Naive thymus-derived CD4-positive, alpha-beta T cell (primary cell): ENCODE results near the gene SANBR. TPM values are rescaled to one million over a fixed set of nuclear protein-coding genes. Genes with fewer than 3 reads are reported as not detected.

Source experiments
- ATAC-seq: fragments of 150-1000 bp; cut with Tn5 transposase; 2 replicates; pipeline ENCODE4 v1.10.0; 2021; ENCODE audit warnings: mild to moderate bottlenecking, moderate library complexity
- CTCF ChIA-PET: fragments of 350-600 bp; sonication (Branson Sonifier 250); formaldehyde crosslinking; loops from one replicate; lab custom pipeline; 2021; ENCODE audit warnings: antibody characterized with exemption; lab: Charles Lee
- POLR2A ChIA-PET: fragments of 350-600 bp; sonication (Branson Sonifier 250); formaldehyde crosslinking; loops from one replicate; lab custom pipeline; 2021; ENCODE audit warnings: antibody characterized with exemption, inconsistent platforms; lab: Charles Lee
- DNase-seq, 9 donors: peaks; one replicate each; pipeline versions ENCODE4 v3.0.0 to v3.0.0-alpha.2; 2020 to 2022; ENCODE audit warnings: mixed read lengths in 1 of 9
- H3K27ac ChIP-seq: one replicate; pipeline ENCODE4 v1.7.0; 2013; ENCODE audit warnings: mild to moderate bottlenecking, low read depth, low read length, moderate library complexity
- H3K27me3 ChIP-seq, 2 donors: one replicate each; pipeline ENCODE4 v1.7.0; 2013; ENCODE audit warnings: low read length in 2 of 2, mild to moderate bottlenecking in 2 of 2, moderate library complexity in 2 of 2; ENCODE audit not compliant: control insufficient read depth in 2 of 2, insufficient read depth in 2 of 2
- H3K36me3 ChIP-seq, 3 experiments: 1 replicate in 2 of 3; 2 replicates in 1 of 3; pipeline ENCODE4 v1.7.0; 2013; ENCODE audit warnings: low read length in 3 of 3, mild to moderate bottlenecking in 3 of 3, moderate library complexity in 1 of 3; ENCODE audit not compliant: insufficient read depth in 3 of 3, control insufficient read depth in 2 of 3
- H3K4me1 ChIP-seq, 2 donors: one replicate each; pipeline ENCODE4 v1.7.0; 2013; ENCODE audit warnings: low read length in 2 of 2, mild to moderate bottlenecking in 2 of 2, moderate library complexity in 1 of 2; ENCODE audit not compliant: control insufficient read depth in 2 of 2, insufficient read depth in 2 of 2
- H3K4me3 ChIP-seq: 2 replicates; pipeline ENCODE4 v1.7.0; 2013; ENCODE audit warnings: mild to moderate bottlenecking, low read length
- H3K9me3 ChIP-seq, 3 experiments: 1 replicate in 2 of 3; 2 replicates in 1 of 3; pipeline ENCODE4 v1.7.0; 2013; ENCODE audit warnings: low read length in 3 of 3; ENCODE audit not compliant: control insufficient read depth in 2 of 3
- H3K27ac Mint-ChIP-seq, 9 donors: one replicate each; pipeline ENCODE4 v1.8.0; 2020 to 2022; ENCODE audit warnings: mixed read lengths in 9 of 9, mild to moderate bottlenecking in 8 of 9, moderate library complexity in 5 of 9, inconsistent platforms in 2 of 9
- H3K27me3 Mint-ChIP-seq, 5 donors: one replicate each; pipeline ENCODE4 v1.8.0; 2021 to 2022; ENCODE audit warnings: mixed read lengths in 5 of 5, mild to moderate bottlenecking in 1 of 5
- H3K36me3 Mint-ChIP-seq, 5 donors: one replicate each; pipeline ENCODE4 v1.8.0; 2020 to 2022; ENCODE audit warnings: mixed read lengths in 5 of 5, mild to moderate bottlenecking in 3 of 5, inconsistent platforms in 1 of 5
- H3K4me1 Mint-ChIP-seq, 7 donors: one replicate each; pipeline ENCODE4 v1.8.0; 2020 to 2022; ENCODE audit warnings: mixed read lengths in 7 of 7, mild to moderate bottlenecking in 3 of 7, inconsistent platforms in 1 of 7
- H3K4me3 Mint-ChIP-seq, 10 donors: one replicate each; pipeline ENCODE4 v1.8.0; 2020 to 2022; ENCODE audit warnings: mild to moderate bottlenecking in 10 of 10, mixed read lengths in 10 of 10, moderate library complexity in 6 of 10, inconsistent platforms in 2 of 10
- H3K9me3 Mint-ChIP-seq, 11 donors: one replicate each; pipeline ENCODE4 v1.8.0; 2020 to 2022; ENCODE audit warnings: mixed read lengths in 11 of 11, mild to moderate bottlenecking in 4 of 11, inconsistent platforms in 1 of 11, moderate library complexity in 1 of 11
- intact Hi-C, 2 donors: fragments of 100-400 bp; cut with micrococcal nuclease; formaldehyde crosslinking; loops; one replicate each; pipeline ENCODE4 v1.15.1; 2023
- polyA plus RNA-seq, 2 donors: library from polyadenylated mRNA; unstranded; fragments of 300-500 nt; fragmentation: Illumina TruSeq; gene quantifications; one replicate each; pipeline ENCODE4 v1.2.3, GENCODE V29; 2021
- total RNA-seq, 6 experiments: library from RNA in 5 of 6; stranded (reverse) in 5 of 6; gene quantifications; 1 replicate in 5 of 6; 2 replicates in 1 of 6; pipeline ENCODE4 v1.2.3 and lab custom pipeline; 2021 to 2026

SANBR gene
- total RNA-seq (1 to 10 TPM; 2.0 to 5.9 (median 3.6) TPM), polyA plus RNA-seq (under 1 TPM; 0.24 to 0.78 TPM), total RNA-seq (lab: John Stamatoyannopoulos, UW) (1.6 reads per million, percentile 5 among the genes with 10 or more reads in this experiment)

DNA sequence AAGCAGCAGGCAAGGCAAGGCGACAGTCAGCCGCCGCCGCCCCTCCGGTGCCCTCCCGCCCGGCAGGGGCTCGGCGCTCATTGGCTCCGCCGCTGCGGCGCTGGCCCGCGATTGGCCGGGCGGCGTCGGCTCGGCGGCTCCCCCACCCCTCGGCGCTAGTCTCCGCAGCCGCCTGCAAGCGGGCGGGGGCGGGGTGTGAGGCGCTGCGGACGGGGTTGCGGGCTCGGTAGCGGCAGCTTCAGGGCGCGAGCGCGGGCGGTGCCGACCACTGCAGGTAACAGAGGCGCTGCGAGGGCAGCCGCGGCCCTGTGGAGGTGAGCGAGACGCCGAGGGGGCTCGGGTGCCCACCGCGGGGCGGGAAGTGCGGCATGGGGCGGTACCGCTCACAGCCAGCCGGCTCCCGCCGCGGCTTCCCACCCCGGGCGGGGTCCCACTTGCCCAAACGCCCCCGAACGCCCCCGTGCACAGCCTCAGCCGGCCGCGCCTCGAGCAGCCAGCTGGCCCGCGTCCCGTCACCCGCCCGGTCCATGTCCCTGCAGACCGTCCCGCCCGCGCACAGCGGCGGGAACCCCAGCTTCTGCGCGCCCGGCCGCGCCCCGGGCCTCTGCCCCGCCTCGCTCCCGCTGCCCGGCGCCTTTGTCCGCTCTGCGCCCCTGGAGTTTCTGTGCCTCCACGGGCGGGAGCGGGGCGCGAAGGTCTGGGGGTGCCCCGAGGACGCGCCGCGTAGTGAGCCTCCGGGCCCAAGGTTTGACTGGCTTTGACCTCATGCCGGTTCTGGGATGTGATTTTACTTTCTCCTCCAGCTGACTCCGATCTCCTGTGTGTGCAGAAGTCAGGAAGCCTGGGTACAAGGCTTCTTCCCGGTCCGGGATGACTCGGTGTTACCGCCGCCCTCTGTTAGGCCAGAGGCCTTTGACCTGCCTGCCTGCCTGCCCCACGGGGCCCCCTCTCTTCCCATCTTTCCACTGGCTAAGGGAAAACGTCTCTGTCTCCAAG lies at the start of gene SANBR:
TSS of gene SANBR (plus strand) at position 158 of the 996 bp plus-strand sequence. CDS start 4,480 bp downstream, outside the sequence.
- H3K36me3 Mint-ChIP-seq, result peaks cover 0 to 3% (median 0%) of the 10 kb centered on the region in 5 donors
- DNase-seq, result peak; percentile 78 to 90 (median 83)
- peaks cover 0 to 2% (median 0%) of the 10 kb centered on the region in 11 donors for H3K9me3 Mint-ChIP-seq
- Histone ChIP-seq H3K36me3 (no peaks in the 10 kb centered on the region), H3K9me3 (no peaks in the 10 kb centered on the region), H3K27me3 (no peaks in the 10 kb centered on the region), H3K4me3 (peak within 1 kb of the TSS; percentile 59), H3K27ac (peak within 1 kb of the TSS; percentile 49), H3K4me1 (peaks cover 0 to 6% of the 10 kb centered on the region in 2 donors)
- ATAC-seq, result peak; percentile 99
- intact Hi-C loops, result loop anchor here (1.0 to 10.0 kb wide), 16 partner anchors 49 to 1641 kb away; partner anchors contain the start of genes PAPOLG (in 2 of the 2), PEX13 (in 2 of the 2), REL (in 2 of the 2) and XPO1 (in 2 of the 2)
- peaks cover 0 to 2% (median 0%) of the 10 kb centered on the region in 5 donors for H3K27me3 Mint-ChIP-seq
- CTCF ChIA-PET, result interaction anchor here (0.6 kb wide), 1 partner anchor 20 kb away, joined by 4 read pairs; no protein-coding TSS in a partner anchor
- H3K4me3 Mint-ChIP-seq, result peak within 1 kb of the TSS; percentile 79 to 98 (median 95)
- peak within 1 kb of the TSS; percentile 12 to 94 (median 79) for H3K27ac Mint-ChIP-seq
- H3K4me1 Mint-ChIP-seq, result peaks cover 0 to 17% (median 5%) of the 10 kb centered on the region in 7 donors
- POLR2A ChIA-PET, result interaction anchor here (0.9 to 2.1 kb wide), 3 partner anchors 79 to 112 kb away, joined by 3 to 9 read pairs (median 4); no protein-coding TSS in a partner anchor

DNA sequence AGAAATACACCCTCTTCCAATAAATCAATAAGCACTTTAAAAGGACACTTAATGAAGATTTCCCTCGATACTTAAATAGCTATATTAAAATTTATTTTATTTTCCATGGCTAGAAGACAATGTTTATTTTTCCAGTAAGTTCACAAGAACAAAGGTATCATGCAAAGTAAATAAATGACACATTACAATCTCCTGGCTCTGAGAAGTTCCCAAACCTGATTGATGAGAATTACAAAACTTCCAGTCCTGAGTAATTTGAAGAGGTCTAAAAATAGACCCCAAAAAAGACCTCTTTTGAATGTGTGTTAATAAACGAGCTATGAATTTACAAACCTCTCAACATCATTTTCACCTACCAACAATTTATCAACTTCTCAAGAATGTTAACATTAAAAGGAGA lies 49.7 kb upstream of the SANBR start:
- Histone ChIP-seq H3K4me1 (peaks cover 14 to 20% of the 10 kb centered on the region in 2 donors), H3K9me3 (no peaks in the 10 kb centered on the region), H3K36me3 (peaks cover 0 to 12% (median 0%) of the 10 kb centered on the region in 3 experiments), H3K27ac (no peak overlapping the region), H3K27me3 (no peaks in the 10 kb centered on the region), H3K4me3 (peak overlapping the region; percentile 100)
- Mint-ChIP-seq H3K27me3 (no peaks in the 10 kb centered on the region), H3K36me3 (peaks cover 0 to 6% (median 0%) of the 10 kb centered on the region in 5 donors), H3K4me1 (peaks cover 18 to 61% (median 42%) of the 10 kb centered on the region in 7 donors), H3K4me3 (peak overlapping the region; percentile 93 to 100 (median 97)), H3K27ac (peak overlapping the region in 2 of 9 donors; percentile 91 to 94), H3K9me3 (no peaks in the 10 kb centered on the region)
- DNase-seq (no peak), ATAC-seq (no peak)
- ChIA-PET POLR2A (interaction anchor here (2.3 kb wide), 1 partner anchor 129 kb away, joined by 7 read pairs; no protein-coding TSS in a partner anchor), CTCF (no interaction called here)
- intact Hi-C loops, result loop anchor here (2.0 to 5.0 kb wide), 5 partner anchors 455 to 1181 kb away; partner anchors contain the start of genes B3GNT2 (in 2 of the 2), CCT4 (in 1 of the 2) and USP34 (in 1 of the 2)

DNA sequence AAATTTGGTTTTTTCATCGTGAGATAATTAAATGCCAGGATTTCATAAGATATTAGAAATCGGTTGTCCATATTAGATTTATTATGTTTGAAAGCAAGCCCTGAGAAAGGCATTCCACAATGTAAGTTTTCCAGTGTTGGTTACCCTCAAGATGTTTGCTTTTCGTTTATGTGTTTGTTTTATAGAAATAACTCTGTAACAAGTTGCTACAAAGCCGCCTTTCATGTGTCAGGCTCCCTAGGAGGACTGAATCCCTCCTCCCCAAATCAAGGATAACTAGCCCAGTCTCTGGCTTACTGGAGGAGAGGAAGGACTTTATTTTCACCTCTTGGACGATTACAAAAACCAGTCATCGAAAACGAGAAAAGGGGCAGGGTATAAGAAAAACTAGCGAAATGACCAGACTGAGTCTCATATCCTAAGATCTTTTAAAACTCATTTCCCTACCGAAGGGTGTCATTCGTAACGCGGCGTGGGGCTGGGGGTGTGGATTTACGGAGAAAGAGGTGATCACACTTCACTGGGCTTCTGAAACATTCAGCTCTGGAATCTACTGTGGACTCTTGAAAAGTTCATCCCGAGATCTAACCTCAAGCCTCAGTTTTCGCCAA lies 49.2 kb upstream of the SANBR start:
- Mint-ChIP-seq H3K27me3 (no peaks in the 10 kb centered on the region), H3K4me1 (peaks cover 19 to 63% (median 44%) of the 10 kb centered on the region in 7 donors), H3K4me3 (peak overlapping the region; percentile 93 to 100 (median 97)), H3K9me3 (no peaks in the 10 kb centered on the region), H3K36me3 (peaks cover 0 to 11% (median under 1%) of the 10 kb centered on the region in 5 donors), H3K27ac (peak overlapping the region; percentile 90 to 99 (median 95))
- H3K4me1 ChIP-seq, result peaks cover 14 to 20% of the 10 kb centered on the region in 2 donors
- peaks cover 0 to 12% (median 0%) of the 10 kb centered on the region in 3 experiments for H3K36me3 ChIP-seq
- H3K4me3 ChIP-seq, result peak overlapping the region; percentile 100
- CTCF ChIA-PET, result no interaction called here
- intact Hi-C loops, result loop anchor here (1.0 to 5.0 kb wide), 16 partner anchors 49 to 1181 kb away; partner anchors contain the start of genes B3GNT2 (in 2 of the 2), PAPOLG (in 2 of the 2), REL (in 2 of the 2) and SANBR (in 2 of the 2)
- POLR2A ChIA-PET, result interaction anchor here (1.7 to 2.3 kb wide), 2 partner anchors 129 to 161 kb away, joined by 4 to 7 read pairs; no protein-coding TSS in a partner anchor
- H3K9me3 ChIP-seq, result no peaks in the 10 kb centered on the region
- no peaks in the 10 kb centered on the region for H3K27me3 ChIP-seq
- DNase-seq (peak in 1 of 9 donors; percentile 60), ATAC-seq (no peak)
- H3K27ac ChIP-seq, result peak overlapping the region; percentile 75

DNA sequence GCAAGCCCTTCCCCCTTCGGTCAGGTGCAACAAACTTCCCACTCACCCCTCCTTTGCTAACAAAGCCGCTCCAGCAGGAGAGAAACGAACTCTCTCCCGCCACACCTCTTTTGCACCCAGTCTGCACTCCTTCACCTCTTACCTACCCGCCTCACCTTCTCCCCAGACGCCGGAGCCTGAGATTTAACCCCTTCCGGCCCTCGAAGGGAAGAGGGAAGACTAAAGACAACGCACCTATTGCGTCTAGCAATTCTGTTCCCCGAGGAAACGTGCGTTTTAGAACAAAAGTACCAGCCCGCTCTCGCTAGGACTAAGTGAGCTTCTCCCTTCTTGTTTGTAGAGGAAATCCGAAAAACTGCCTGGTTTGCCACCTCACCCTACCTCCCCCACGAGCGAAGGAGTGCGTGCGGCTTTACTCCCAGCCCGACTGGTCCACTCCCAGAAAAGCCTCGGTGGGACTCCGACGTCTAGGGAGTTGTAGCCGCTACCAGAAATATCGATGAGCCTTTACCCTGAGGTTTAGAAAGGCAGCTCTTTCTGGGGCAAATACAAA lies 48.6 kb upstream of the SANBR start:
- Histone ChIP-seq H3K27me3 (no peaks in the 10 kb centered on the region), H3K9me3 (no peaks in the 10 kb centered on the region), H3K27ac (peak overlapping the region; percentile 75), H3K4me1 (peaks cover 14 to 20% of the 10 kb centered on the region in 2 donors), H3K36me3 (peaks cover 0 to 12% (median 0%) of the 10 kb centered on the region in 3 experiments), H3K4me3 (peak overlapping the region; percentile 100)
- intact Hi-C loops, result loop anchor here (1.0 to 5.0 kb wide), 16 partner anchors 48 to 1180 kb away; partner anchors contain the start of genes B3GNT2 (in 2 of the 2), PAPOLG (in 2 of the 2), REL (in 2 of the 2) and SANBR (in 2 of the 2)
- peak; percentile 41 to 75 (median 72) for DNase-seq
- H3K9me3 Mint-ChIP-seq, result peaks cover 0 to 1% (median 0%) of the 10 kb centered on the region in 11 donors
- no peaks in the 10 kb centered on the region for H3K27me3 Mint-ChIP-seq
- peaks cover under 1 to 17% (median 6%) of the 10 kb centered on the region in 5 donors for H3K36me3 Mint-ChIP-seq
- peak; percentile 79 for ATAC-seq
- peak overlapping the region; percentile 93 to 100 (median 97) for H3K4me3 Mint-ChIP-seq
- CTCF ChIA-PET, result interaction anchor here (0.6 to 1.4 kb wide), 2 partner anchors 18 to 286 kb away, joined by 6 read pairs; no protein-coding TSS in a partner anchor
- POLR2A ChIA-PET, result interaction anchor here (1.0 to 2.3 kb wide), 3 partner anchors 10 to 161 kb away, joined by 3 to 7 read pairs (median 4); no protein-coding TSS in a partner anchor
- peak overlapping the region; percentile 90 to 99 (median 95) for H3K27ac Mint-ChIP-seq
- peaks cover 23 to 69% (median 49%) of the 10 kb centered on the region in 7 donors for H3K4me1 Mint-ChIP-seq

DNA sequence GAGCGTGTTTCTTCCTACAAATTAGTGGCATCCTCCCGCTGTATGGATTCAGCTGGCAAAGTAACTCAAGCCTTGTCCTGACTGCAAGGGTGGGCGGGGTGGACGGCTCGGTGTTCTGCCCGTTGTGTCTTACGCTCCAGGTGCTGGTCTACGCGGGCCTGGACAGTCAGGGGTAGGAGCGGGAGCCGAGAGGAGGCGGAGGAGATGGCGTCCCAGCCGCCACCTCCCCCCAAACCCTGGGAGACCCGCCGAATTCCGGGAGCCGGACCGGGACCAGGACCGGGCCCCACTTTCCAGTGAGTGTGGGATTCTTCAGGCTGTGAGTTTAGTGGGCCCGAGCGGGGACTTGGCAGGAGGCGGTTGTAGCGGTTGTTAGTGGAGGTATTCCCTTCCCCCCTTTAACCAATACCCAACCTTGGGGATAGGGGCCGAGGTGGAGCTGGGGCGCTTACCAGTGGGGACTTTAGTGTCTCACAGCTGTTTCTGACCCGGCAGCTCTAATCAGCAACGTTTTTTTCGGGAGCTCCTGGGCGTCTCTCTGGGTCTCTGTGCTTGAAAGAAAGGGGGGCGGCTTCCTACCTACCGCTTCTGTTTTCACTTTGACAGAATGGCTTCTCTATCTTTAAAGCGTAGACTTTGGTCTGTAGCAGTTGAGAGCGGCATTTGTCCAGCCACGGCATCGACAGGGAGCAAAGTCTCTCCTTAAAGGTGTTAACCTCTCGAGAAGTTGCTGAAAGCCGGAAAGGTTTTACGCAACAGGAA lies 47.9 kb upstream of the SANBR start, which contains the start of the genes PEX13 and PUS10:
TSS of gene PEX13 (plus strand) at position 165 of the 762 bp plus-strand sequence. CDS start at position 205, 40 bp downstream.
TSS of gene PUS10 (minus strand) at position 700 of the 762 bp plus-strand sequence. CDS start 6,365 bp downstream, outside the sequence.
- H3K4me3 ChIP-seq, result peak within 1 kb of the TSS; percentile 100
- Mint-ChIP-seq H3K27me3 (no peaks in the 10 kb centered on the region), H3K27ac (peak within 1 kb of the TSS; percentile 90 to 99 (median 95)), H3K4me1 (peaks cover 23 to 75% (median 53%) of the 10 kb centered on the region in 7 donors), H3K36me3 (peaks cover 4 to 22% (median 11%) of the 10 kb centered on the region in 5 donors), H3K4me3 (peak within 1 kb of the TSS; percentile 93 to 100 (median 97)), H3K9me3 (peaks cover 0 to 4% (median 0%) of the 10 kb centered on the region in 11 donors)
- CTCF ChIA-PET, result interaction anchor here (0.6 to 1.4 kb wide), 2 partner anchors 19 to 285 kb away, joined by 6 read pairs; no protein-coding TSS in a partner anchor
- POLR2A ChIA-PET, result interaction anchor here (1.0 to 2.3 kb wide), 3 partner anchors 9 to 160 kb away, joined by 3 to 7 read pairs (median 4); no protein-coding TSS in a partner anchor
- peak within 1 kb of the TSS; percentile 75 for H3K27ac ChIP-seq
- DNase-seq, result peak in 5 of 9 donors; percentile 34 to 64 (median 60)
- H3K27me3 ChIP-seq, result no peaks in the 10 kb centered on the region
- intact Hi-C loops, result loop anchor here (1.0 to 5.0 kb wide), 16 partner anchors 48 to 1180 kb away; partner anchors contain the start of genes B3GNT2 (in 2 of the 2), PAPOLG (in 2 of the 2), REL (in 2 of the 2) and SANBR (in 2 of the 2)
- H3K36me3 ChIP-seq, result peaks cover 0 to 12% (median 0%) of the 10 kb centered on the region in 3 experiments
- H3K9me3 ChIP-seq, result no peaks in the 10 kb centered on the region
- H3K4me1 ChIP-seq, result peaks cover 14 to 20% of the 10 kb centered on the region in 2 donors
- ATAC-seq, result peak; percentile 89
